NCI-H2171 treated with DMSO at 0.1 percent for 48 hours (cell line): Measurements from ENCODE around the gene SYT9.
"Not testable (repeated sequence)": the region's sequence is repeated elsewhere in the genome, so short reads cannot be mapped to it uniquely, and the experiment has no call there.

Experiments used
- DNase-seq: peaks from one replicate; lab custom pipeline; 2025; lab: John Stamatoyannopoulos, UW

SYT9 gene

DNA sequence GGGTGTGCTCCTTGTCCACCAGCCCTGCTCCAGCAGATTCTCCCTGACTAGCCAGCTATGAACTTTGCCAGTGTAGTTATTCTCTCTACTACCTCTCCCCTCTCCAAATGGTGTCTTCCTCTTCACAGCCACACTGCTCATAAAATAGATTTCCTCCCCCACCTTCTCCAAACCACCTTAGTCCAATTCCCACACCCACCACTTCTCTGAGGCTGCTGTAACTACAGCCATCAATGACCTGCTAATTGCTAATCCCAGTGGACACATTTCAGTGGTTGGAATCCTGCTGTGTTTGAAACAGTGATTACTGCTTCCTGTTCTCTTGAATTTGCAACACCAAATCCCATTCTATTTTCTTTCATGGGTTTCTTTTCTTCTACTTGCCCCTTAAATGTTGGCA lies 23.4 kb downstream of the SYT9 start:
- no peak for DNase-seq

DNA sequence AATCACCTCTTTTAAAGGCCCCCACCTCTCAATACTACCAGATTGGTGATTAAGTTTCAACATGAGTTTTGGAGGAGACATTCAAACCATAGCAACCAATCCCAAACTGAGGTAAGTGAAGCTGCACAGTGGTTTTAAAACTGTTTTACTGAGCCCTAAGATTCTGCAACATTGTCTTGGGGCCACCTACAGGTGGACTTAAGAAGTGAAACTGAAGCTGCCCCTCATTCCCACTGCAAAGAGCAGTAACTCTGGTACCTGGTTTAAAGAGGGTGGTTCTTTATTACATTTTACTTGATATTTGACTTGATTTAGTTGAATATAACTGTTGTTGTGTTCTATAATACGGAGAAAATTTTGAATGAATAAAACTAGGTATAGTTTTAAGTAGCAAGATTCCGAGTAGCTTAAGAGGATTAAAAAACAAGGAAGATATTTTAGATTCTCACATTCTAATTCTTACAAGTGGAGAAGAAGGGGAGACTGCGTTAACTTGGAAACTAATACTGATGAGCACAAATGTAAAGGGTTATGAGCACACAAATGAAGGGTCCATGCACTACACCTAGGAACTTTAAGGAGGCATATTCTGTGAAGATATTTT lies 26.7 kb downstream of the SYT9 start:
- DNase-seq, result no peak

DNA sequence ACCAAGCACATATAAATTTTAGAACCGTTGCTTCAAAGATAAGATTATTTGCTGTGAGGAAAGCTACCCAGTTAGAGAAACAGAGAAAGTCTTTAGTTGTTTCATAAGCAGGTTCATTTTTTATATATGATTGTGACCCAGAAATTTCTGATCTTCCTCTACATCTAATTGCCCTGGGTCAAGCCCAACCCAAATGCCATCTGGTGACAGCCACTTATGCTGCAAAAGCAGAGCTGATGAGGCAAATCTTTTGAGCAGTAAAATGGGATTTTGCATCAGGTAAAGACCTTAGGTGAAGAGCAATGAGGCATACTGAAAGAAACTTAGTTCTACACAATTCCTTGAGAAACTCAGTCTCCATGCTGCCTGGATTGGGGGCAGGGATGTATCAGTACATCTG lies 28.0 kb downstream of the SYT9 start:
- no peak for DNase-seq

DNA sequence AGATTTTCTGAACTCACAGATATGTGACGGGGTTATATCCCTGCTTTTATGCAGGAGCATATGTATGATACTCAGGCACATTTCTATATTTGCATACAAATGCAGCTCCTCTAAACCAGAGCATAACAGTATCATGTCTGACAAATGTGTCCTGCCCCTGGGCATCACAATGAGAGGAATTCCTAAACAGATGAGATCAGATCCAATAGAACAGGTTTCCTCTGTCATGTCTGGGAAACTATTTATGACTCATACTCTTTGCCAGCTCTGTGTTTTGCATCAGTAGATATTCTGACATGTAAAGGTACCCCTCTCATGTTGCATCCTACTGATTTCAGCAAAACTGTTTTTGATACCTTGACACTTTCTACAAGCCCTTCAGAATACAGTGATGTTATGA lies 29.4 kb downstream of the SYT9 start:
- no peak for DNase-seq

DNA sequence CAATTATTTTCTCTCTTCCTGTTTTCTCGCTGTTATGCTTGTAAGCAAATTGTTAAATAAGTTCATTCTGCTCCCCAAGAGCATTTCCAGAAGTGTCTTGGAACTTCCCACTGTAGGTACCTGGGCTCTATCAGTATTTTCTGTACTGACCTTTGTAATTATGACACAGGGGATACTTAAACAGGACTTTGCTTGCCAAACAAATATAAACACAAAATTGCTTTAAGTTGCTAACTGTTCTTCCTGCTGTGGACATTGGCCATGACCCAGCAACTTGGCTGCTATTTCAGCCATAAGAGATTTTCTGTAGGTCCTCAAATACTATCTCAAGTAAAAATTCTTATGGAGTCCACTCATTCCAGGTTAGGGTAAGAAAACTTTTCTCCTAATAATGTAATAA lies 30.1 kb downstream of the SYT9 start:
- no peak for DNase-seq

- DNase-seq, result no peak
Measured at GRCh38 chr11:7286178-7286577, 34.5 kb downstream of the SYT9 start.

DNA sequence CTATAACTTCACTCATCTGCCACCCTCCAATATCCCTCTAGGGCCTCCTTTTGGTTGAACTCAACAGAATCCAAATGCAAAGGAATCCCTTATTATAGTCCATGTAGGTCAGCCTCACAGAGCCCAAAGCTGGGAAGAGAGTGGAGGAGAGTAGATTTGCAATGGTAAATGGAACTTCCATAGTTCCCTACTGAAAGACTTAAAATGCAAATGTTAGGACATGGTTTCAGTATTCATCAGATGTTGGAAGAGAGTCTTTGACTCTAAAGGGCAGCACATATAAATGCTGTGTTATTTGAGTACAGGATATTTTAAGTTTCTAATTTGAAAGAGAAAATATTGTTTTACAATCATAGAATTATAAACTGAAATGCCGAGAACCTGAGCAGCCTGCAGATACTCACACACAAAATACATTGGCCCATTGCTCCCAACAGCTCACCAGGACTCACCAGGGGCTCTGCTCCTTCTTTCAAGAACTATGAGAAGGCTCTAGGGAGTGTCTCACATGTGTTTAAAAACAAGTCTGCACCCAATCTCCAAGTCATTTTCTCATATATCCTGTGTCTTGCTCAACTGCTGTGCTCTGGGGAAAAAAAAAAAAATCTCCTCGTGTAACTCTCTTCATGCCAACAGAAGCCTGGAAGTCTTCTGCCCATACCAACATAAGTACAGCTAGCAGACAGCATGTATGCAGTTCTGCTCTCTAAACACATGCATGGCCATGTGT lies 39.6 kb downstream of the SYT9 start:
- no peak for DNase-seq

DNA sequence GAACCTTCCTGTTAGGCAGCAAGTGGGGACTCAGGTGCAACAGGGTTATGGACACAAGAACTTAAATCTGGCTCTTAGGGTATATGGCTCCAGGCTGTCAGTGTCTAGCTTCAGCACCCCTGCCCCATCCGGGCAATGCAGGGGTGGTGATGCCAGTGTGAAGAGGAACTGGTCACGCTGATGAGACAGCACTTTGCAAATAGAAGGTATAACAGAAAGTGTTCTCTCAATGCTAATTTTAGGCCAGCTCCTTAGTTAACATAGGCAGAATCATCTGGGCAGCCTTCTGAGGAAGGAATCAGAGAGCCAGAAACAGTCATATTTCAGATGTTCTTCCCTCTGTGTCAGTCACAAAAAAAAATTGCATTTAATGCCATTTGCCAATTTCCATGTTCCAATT lies 41.2 kb downstream of the SYT9 start:
- DNase-seq, result no peak

DNA sequence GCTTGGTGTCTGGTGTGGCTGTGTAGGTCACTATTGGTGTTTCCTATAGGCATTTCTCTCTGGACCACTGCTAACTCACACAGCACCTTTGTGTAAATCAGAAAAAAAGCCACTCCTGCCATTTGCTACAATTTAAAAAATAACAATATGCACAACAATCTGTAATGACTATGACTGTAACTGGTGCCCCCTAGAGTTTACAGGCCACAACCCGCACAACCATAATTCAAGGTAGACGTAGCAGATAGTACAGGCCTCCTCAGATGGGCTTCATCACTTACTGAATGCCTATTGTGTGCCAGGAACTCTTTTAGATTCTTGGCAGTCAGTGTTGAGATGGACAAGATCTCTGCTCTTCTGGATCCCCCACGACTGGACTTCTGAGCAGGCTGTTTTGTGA lies 47.7 kb downstream of the SYT9 start:
- DNase-seq, result no peak

DNA sequence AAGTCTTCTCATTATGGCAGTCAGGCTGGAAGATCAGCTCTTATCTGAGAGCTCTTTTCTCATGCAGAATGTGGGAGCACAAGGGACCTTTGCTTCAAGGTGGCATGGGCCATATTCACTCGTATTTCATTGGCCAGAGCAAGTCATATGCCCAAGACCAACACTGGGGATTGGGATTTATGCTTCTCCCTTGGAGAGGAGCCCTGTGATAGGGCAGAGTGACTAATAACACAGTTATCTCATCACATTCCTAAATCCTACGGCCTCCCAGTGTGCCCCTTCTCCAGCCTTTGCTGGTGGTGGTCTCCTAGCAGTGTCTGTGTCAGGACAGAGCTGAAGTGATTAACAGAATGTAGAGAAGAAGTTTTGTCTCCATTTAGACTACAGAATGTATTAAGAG lies 48.6 kb downstream of the SYT9 start:
- DNase-seq, result no peak

GRCh38 chr11:7303146-7303545 lies 51.4 kb downstream of the SYT9 start:
- DNase-seq, result no peak

DNA sequence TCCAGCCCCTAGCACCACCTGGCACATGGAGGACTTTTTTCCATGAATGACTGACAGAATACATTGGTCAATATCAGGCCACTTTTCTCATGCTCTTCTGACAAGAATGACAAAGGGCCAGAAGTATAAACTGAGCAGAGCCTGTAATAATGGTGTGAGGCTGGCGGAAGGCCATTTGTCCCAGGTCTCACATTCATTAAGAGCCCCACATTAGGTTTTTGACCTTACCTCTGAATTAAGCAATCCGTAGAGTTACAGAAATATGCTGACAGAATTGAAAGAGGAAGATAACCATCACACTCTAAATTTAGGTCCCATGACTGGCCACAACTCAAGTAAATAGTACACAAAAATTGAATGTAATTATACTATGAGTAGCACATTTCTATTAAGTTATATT lies 55.2 kb downstream of the SYT9 start:
- DNase-seq, result no peak

- DNase-seq, result no peak
Measured at GRCh38 chr11:7307836-7308235, 56.1 kb downstream of the SYT9 start.

GRCh38 chr11:7311903-7312302 lies 60.2 kb downstream of the SYT9 start:
- DNase-seq, result no peak

DNA sequence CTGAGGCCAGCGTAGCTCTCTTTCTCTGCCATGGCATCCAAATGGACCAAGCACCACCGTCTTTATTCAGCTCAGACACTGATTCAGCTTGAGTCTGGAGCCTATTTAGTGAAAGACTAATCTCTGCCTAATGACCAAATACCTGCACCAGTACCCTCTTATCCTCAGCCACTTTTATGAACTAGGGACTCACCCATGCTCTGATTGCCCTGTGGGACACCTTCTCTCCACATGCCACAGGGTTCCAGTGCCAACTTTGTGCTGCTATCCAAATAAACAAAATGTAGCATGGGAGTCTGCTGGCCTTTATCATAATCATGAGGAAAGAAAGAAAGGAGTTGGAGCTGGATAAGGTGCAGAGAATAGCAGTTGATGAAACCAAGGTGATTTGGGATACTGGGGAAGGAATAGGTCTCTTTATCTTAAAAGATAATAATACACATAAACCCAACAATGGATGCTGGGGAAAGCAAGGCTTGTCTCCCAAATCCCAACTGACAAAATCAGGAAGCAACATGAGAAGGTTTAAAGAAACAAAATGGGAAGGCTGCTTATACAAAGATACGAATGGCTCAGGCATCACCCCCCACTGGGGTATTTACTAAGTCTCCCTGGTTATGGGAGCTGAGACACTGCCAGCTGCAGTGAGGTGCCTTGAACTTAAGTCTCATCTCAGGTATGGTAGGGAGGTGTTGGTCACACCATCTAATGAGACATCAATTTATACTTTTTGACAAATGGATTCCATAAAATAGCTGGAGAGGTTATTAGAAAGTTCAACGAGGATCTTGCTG lies 63.3 kb downstream of the SYT9 start:
- DNase-seq, result no peak

DNA sequence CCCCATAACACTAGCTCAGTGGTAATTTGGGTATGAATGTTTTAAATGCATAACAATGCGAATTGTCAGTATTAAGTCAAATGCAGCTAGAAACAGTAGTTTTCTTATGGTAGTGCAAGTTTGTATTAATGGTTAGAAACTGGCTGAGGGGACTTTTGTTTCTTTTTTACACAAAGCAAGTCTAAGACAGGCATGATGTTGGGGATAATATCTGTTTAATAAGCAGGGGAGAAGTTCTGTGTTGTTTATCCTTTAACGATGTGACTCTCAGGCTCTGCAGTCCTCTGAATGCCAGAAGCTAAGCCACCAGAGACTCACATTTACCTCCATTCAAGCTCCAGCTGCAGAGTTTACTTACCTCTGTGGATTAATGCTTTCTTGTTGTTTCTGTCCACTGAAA lies 67.8 kb downstream of the SYT9 start:
- DNase-seq, result no peak

- no peak for DNase-seq
Measured at GRCh38 chr11:7320306-7320705, 68.6 kb downstream of the SYT9 start.

DNA sequence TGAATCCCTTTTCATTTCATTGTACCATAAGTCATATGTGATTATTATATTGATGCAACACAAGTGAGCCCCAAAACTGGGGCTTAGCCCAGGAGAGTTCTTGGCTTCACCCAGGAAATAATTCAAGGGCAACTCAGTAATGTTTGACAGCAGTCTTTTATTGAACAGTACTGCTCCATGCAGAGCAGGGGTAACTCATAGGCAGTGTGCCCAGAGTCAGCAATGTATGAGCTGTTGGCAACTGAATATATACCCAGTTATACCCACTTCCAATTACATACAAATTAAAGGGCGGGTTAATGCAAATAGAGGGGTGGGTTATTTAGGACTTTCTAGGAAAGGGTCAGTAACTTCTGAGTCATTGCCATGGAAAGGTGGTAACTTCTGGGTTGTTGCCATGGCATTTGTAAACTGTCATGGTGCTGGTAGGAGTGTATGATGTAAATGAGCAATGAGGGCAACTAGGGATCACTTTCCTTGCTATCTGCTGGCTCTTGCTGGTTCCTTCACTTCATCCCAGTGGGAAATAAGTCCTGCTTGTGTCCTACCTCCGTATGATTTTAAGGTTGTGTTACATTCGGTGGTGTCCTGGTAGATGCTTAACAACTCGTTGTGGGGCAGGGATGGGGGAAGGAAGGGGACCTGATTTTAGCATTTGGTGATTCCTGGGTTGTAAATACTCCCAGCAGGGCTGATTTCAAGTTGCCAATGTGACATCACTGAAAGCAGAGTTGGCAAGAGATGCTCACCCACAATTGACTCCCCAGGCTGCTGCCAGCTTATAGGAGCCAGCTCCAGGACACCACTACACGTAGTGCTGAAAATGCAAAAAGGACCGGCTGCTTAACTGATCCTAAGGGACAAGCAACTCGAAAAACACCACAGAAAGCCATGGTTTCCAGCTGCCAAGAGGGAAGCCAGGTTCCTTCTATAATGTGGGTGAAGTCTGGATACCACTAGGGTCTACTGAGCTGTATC lies 70.1 kb downstream of the SYT9 start:
- no peak for DNase-seq

DNA sequence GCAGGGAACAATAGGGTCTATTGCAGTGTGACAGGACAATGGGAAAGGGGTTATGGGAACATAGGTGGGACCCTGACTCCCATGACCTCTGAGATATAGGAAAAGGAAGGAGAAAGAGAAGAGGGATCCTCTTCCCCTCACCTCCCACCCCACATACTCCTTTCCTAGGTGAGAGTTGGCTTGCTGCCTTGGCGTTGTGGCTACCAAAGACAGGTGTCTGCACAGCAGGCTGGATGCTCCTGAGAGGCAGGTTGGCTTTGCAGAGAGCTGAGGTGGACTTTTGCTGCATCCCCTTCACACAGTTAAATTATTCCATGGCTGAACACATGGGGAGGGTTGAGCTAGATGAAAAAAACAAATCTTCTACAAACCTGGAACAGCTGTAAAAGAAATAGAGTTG lies 80.7 kb downstream of the SYT9 start:
- DNase-seq, result no peak

DNA sequence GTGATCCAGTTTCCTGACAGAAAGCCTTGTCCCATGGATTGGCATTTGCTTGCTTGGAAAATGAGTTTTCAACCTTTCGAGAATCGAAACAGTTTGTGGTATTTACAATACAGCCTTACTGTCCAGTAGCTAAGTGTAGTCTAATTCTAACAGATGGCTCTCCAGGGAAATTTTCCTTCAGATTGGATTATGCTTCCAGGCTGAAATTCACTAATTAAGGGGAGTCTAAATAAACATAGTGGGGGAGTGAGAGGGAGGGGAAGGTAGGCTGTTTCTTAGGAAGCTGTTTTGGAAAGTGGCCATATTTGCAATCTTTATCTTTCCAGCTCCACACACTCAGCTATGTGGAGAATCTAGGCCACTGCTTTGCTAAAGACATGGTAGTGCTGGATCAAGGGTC lies 81.3 kb downstream of the SYT9 start:
- no peak for DNase-seq

DNA sequence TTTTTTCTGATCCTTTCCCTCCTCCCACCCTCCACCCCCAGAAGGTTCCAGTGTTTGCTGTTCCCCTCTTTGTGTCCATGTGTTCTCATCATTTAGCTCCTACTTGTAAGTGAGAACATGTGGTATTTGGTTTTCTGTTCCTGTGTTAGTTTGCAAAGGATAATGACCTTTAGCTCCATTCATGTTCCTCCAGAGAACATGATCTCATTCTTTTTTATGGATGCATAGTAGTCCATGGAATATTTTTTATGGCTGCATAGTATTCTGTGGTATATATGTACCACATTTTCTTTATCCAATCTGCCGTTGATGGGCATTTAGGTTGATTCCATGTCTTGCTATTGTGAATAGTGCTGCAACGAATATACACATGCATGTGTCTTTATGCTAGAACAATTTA lies 83.7 kb downstream of the SYT9 start:
- DNase-seq, result not testable (repeated sequence)

GRCh38 chr11:7341551-7341950 lies 89.8 kb downstream of the SYT9 start:
- DNase-seq, result no peak
